Epithelial cell of esophagus (primary cell): ENCODE data around the gene SMURF2.
A peak's percentile ranks its signal among the peaks of the same experiment; 100 is the strongest.
"Not testable (repeated sequence)": the region's sequence is repeated elsewhere in the genome, so short reads cannot be mapped to it uniquely, and the experiment has no call there.

ENCODE experiments used
- DNase-seq: peaks from one replicate; pipeline ENCODE4 v3.0.0; 2010; ENCODE audit warnings: low read depth
- H3K4me3 ChIP-seq: 2 replicates; pipeline ENCODE4 v1.5.1; 2011; ENCODE audit warnings: mild to moderate bottlenecking, low read length, control low read depth
- CTCF ChIP-seq: IDR thresholded peaks from 2 replicates; pipeline ENCODE4 v1.5.1; 2011; ENCODE audit warnings: low read depth, mild to moderate bottlenecking, low read length, control low read depth, inconsistent platforms; ENCODE audit not compliant: insufficient read depth; ENCODE audit errors: missing control alignments

Gene SMURF2

DNA sequence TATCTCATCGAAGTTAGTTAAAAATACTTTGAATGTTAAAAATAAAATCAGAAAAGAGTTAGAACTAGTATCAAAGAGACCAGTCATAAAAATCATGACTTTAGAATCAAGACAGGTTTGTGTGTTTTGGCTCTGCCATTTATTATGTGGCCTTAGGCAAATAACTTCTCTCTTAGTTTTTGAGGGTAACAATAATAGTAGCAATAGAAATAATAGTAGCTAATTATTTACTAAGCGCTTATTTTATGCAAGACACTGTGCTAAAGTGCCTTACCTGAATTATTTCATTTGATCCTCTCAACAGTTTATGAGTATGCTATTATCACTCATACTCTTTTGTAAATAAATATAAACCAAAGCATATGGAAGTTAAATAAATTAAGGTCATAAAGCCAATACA, 77.0 kb downstream of the SMURF2 start:
- TF ChIP-seq CTCF: no peak
- no peak overlapping the region for H3K4me3 ChIP-seq
- DNase-seq: no peak

GRCh38 chr17:64583038-64583437, 79.1 kb downstream of the SMURF2 start:
- H3K4me3 ChIP-seq: no peak overlapping the region
- DNase-seq: peak; percentile 8
- TF ChIP-seq CTCF: no peak

DNA sequence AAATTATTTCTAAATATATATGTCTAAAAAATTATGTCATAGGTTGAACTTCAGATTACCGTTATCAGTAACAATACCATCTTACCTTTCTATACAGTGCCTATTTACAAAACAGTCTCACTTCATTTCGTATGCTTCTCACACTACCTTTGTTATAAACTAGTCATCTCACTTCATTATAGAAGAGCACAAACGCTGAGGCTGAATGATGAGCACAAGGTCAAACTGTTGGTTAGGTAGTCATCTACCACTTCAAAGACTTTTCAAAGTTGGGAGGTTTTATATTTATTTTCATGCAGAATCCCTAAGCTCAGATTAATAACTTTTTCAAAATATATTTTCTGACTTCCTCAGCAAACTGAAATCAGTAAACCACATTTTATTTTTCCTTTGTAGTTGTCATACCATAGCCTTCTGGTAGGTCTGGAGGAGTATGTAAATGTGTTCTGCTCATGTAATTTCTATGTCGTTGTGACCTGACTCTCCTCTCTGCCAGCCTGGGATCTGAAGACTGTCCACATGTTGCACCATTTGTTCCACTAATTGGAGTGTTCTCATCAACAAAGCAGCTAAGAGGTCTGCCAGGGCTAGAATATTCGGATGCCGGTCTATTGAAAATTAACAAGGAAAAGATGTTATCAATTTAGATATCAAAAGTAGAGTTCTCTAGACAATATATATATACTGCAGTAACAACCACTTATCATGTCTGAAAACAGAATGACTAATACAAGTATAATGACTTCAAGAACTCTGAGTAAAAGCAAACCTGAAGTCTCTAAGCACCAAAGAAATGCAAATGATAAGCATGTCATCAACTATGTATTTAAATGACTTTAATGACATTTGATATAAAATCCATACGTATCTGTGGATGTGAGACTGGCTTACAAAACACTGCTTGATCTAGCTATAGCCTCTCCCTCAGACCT, 81.5 kb downstream of the SMURF2 start:
- no peak overlapping the region for H3K4me3 ChIP-seq
- no peak for TF ChIP-seq CTCF
- no peak for DNase-seq

DNA sequence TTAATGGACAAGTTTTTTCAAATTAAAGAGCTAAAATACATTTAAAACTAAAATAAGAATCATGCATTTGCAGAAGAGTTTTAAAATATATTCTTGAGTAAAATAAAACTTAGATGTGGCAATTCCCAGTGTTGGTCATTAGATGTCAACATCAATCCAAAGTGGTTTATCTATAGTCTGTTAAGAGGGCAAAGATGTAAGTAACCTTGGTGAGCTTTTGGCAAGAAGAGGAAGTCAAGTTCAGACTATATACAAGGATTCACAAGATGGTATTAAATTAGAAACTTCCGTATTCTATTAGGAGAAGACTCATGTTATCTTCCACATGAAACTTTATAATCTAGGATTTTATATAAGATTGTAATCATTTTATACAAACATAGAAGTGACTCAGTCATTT, 82.2 kb downstream of the SMURF2 start:
- H3K4me3 ChIP-seq: no peak overlapping the region
- TF ChIP-seq CTCF: no peak
- no peak for DNase-seq

GRCh38 chr17:64577025-64577424, 85.1 kb downstream of the SMURF2 start:
- not testable (repeated sequence) for H3K4me3 ChIP-seq, DNase-seq

DNA sequence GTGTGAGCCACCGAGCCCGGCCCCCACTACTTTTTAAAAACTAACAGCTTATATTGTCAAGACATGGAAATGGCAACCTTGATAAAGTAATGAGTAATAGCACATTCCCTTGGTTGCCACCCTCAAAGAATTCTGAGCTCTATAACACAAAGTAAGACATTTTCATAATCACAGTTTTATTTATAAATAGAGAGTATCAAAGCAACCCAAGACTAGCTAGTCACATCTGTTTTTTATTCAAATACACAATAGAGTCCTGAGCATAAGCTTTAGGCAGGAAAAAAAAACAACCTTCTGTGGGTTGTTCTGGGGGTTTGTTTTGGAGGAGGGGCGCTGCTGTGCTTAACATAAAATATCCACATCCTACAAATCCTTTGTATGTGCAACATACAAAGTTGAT, 86.7 kb downstream of the SMURF2 start:
- no peak for TF ChIP-seq CTCF
- DNase-seq: no peak
- no peak overlapping the region for H3K4me3 ChIP-seq

DNA sequence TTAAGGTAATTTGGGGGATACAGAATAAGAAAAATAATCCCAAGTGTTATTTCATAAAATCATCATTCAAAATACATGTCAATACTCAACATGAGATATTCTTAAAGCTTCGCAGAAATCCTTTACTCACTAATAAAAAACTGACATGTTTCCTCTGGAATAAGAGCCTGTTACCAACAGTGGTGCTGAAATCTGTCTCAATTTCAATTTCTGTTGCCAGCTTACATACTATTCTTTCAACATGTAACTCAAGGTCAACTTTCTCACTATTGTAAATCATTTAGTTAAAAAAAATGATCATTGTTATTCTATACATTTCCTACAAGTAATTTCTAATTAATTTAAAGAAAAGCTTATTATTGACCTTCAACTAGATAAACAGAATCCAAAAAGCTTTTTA, 87.5 kb downstream of the SMURF2 start:
- no peak for TF ChIP-seq CTCF

More for the DNA sequence above, 87.5 kb downstream of the SMURF2 start:
- H3K4me3 ChIP-seq: no peak overlapping the region
- no peak for DNase-seq
